ENCODE measurements around the gene OSBPL8. TPM values are rescaled to one million over a fixed set of nuclear protein-coding genes. Genes with fewer than 3 reads are reported as not detected.
A peak's percentile ranks its signal among the peaks of the same experiment; 100 is the strongest.

OSBPL8 gene
- total and polyA plus RNA-seq, 2 donors (not counting 1 experiment from before 2014, with no cell fraction given): 89.6 to 240 TPM

- no peak overlapping the region for H3K9ac ChIP-seq (ENCODE audit: insufficient read depth, low read length)
- DNase-seq (ENCODE audit: low read depth in 2 of 2): peak; percentile 24 to 74
- TF ChIP-seq CTCF (conservative IDR thresholded peaks at IDR 0.05 in 1 of 2, IDR thresholded peaks at IDR 0.05 in 1 of 2; ENCODE audit: low read depth in 1 of 2, low read length in 2 of 2) (no peak), EZH2 (IDR thresholded peaks at IDR 0.05; ENCODE audit: low read length, missing control alignments) (no peak)
- no peak overlapping the region for H3K4me2 ChIP-seq (ENCODE audit: extremely low read depth, insufficient read depth, low read length)
- no peak overlapping the region for H2AFZ ChIP-seq (ENCODE audit: low read length)
- peaks cover 8% of the 10 kb centered on the region for H3K4me1 ChIP-seq (ENCODE audit: control insufficient read depth, extremely low read depth, insufficient read depth, low read length)
- no peak overlapping the region for H3K27ac ChIP-seq (ENCODE audit: insufficient read depth, low read length)
- no peaks in the 10 kb centered on the region for H4K20me1 ChIP-seq (ENCODE audit: control insufficient read depth, extremely low read depth, insufficient read depth, low read length)
- no peaks in the 10 kb centered on the region for H3K36me3 ChIP-seq (ENCODE audit: control insufficient read depth, insufficient read depth, low read length)
- H3K4me3 ChIP-seq (replicated peaks in 1 of 4; ENCODE audit: control extremely low read depth in 1 of 4, insufficient read depth in 1 of 4, low read depth in 3 of 4, low read length in 4 of 4): no peak overlapping the region
- H3K9me3 ChIP-seq (ENCODE audit: control insufficient read depth, insufficient read depth, low read depth, low read length): no peaks in the 10 kb centered on the region
- no peaks in the 10 kb centered on the region for H3K27me3 ChIP-seq (ENCODE audit: control insufficient read depth, insufficient read depth, low read length)
- H3K79me2 ChIP-seq (ENCODE audit: control insufficient read depth, insufficient read depth, low read length): peaks cover 4% of the 10 kb centered on the region
These were observed 218.0 kb downstream of the OSBPL8 start for GRCh38 chr12:76341436-76342030.

GRCh38 chr12:76340680-76341435 is 218.7 kb downstream of the OSBPL8 start:
- Histone ChIP-seq H3K36me3 (ENCODE audit: control insufficient read depth, insufficient read depth, low read length) (no peaks in the 10 kb centered on the region), H3K27ac (ENCODE audit: insufficient read depth, low read length) (no peak overlapping the region), H4K20me1 (ENCODE audit: control insufficient read depth, extremely low read depth, insufficient read depth, low read length) (no peaks in the 10 kb centered on the region), H3K4me2 (ENCODE audit: extremely low read depth, insufficient read depth, low read length) (no peak overlapping the region), H3K27me3 (ENCODE audit: control insufficient read depth, insufficient read depth, low read length) (no peaks in the 10 kb centered on the region), H3K4me1 (ENCODE audit: control insufficient read depth, extremely low read depth, insufficient read depth, low read length) (peaks cover 6% of the 10 kb centered on the region), H3K79me2 (ENCODE audit: control insufficient read depth, insufficient read depth, low read length) (peaks cover 3% of the 10 kb centered on the region), H2AFZ (ENCODE audit: low read length) (no peak overlapping the region), H3K9ac (ENCODE audit: insufficient read depth, low read length) (no peak overlapping the region), H3K4me3 (replicated peaks in 1 of 4; ENCODE audit: control extremely low read depth in 1 of 4, insufficient read depth in 1 of 4, low read depth in 3 of 4, low read length in 4 of 4) (no peak overlapping the region), H3K9me3 (ENCODE audit: control insufficient read depth, insufficient read depth, low read depth, low read length) (no peaks in the 10 kb centered on the region)
- DNase-seq (ENCODE audit: low read depth in 2 of 2): peak in 1 of 2 donors; percentile 32
- TF ChIP-seq CTCF (conservative IDR thresholded peaks at IDR 0.05 in 1 of 2, IDR thresholded peaks at IDR 0.05 in 1 of 2; ENCODE audit: low read depth in 1 of 2, low read length in 2 of 2) (no peak), EZH2 (IDR thresholded peaks at IDR 0.05; ENCODE audit: low read length, missing control alignments) (no peak)

GRCh38 chr12:76337583-76337982 is 222.0 kb downstream of the OSBPL8 start:
- no peaks in the 10 kb centered on the region for H3K36me3 ChIP-seq (ENCODE audit: control insufficient read depth, insufficient read depth, low read length)
- H3K9me3 ChIP-seq (ENCODE audit: control insufficient read depth, insufficient read depth, low read depth, low read length): no peaks in the 10 kb centered on the region
- H3K4me3 ChIP-seq (replicated peaks in 1 of 4; ENCODE audit: control extremely low read depth in 1 of 4, insufficient read depth in 1 of 4, low read depth in 3 of 4, low read length in 4 of 4): no peak overlapping the region
- H3K79me2 ChIP-seq (ENCODE audit: control insufficient read depth, insufficient read depth, low read length): no peaks in the 10 kb centered on the region
- peaks cover 6% of the 10 kb centered on the region for H3K4me1 ChIP-seq (ENCODE audit: control insufficient read depth, extremely low read depth, insufficient read depth, low read length)
- H3K27ac ChIP-seq (ENCODE audit: insufficient read depth, low read length): no peak overlapping the region
- H3K27me3 ChIP-seq (ENCODE audit: control insufficient read depth, insufficient read depth, low read length): no peaks in the 10 kb centered on the region
- H4K20me1 ChIP-seq (ENCODE audit: control insufficient read depth, extremely low read depth, insufficient read depth, low read length): no peaks in the 10 kb centered on the region
- H3K4me2 ChIP-seq (ENCODE audit: extremely low read depth, insufficient read depth, low read length): no peak overlapping the region
- TF ChIP-seq CTCF (conservative IDR thresholded peaks at IDR 0.05 in 1 of 2, IDR thresholded peaks at IDR 0.05 in 1 of 2; ENCODE audit: low read depth in 1 of 2, low read length in 2 of 2) (no peak), EZH2 (IDR thresholded peaks at IDR 0.05; ENCODE audit: low read length, missing control alignments) (no peak)
- H3K9ac ChIP-seq (ENCODE audit: insufficient read depth, low read length): no peak overlapping the region
- H2AFZ ChIP-seq (ENCODE audit: low read length): no peak overlapping the region
- peak; percentile 56 to 85 for DNase-seq (ENCODE audit: low read depth in 2 of 2)
